Prostate gland (tissue), 2 donors: ENCODE measurements around the gene SPACA5.

Experiments used
- POLR2A ChIP-seq: fragments of 450-650 bp; IDR thresholded peaks from one replicate; pipeline ENCODE4 v1.6.1; 2016; ENCODE audit warnings: antibody characterized with exemption, mild to moderate bottlenecking
- TF ChIP-seq, protein P1 (sequence below), 4 experiments: fragments of 200-600 bp in 2 of 4; fragments of 450-650 bp in 2 of 4; sonication (generic) in 2 of 4; IDR thresholded peaks; 1 replicate in 3 of 4; 2 replicates in 1 of 4; pipeline ENCODE4 v1.5.1; 2016 to 2019; ENCODE audit warnings: antibody characterized with exemption in 4 of 4, mild to moderate bottlenecking in 2 of 4, moderate library complexity in 2 of 4

GRCh38 chrX:48028091-48028490 is 21.3 kb downstream of the SPACA5 start:
- TF ChIP-seq, protein P1, sequence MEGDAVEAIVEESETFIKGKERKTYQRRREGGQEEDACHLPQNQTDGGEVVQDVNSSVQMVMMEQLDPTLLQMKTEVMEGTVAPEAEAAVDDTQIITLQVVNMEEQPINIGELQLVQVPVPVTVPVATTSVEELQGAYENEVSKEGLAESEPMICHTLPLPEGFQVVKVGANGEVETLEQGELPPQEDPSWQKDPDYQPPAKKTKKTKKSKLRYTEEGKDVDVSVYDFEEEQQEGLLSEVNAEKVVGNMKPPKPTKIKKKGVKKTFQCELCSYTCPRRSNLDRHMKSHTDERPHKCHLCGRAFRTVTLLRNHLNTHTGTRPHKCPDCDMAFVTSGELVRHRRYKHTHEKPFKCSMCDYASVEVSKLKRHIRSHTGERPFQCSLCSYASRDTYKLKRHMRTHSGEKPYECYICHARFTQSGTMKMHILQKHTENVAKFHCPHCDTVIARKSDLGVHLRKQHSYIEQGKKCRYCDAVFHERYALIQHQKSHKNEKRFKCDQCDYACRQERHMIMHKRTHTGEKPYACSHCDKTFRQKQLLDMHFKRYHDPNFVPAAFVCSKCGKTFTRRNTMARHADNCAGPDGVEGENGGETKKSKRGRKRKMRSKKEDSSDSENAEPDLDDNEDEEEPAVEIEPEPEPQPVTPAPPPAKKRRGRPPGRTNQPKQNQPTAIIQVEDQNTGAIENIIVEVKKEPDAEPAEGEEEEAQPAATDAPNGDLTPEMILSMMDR (IDR thresholded peaks at IDR 0.05): no peak
- TF ChIP-seq POLR2A: no peak
